GM23248 (cell line): Measurements from ENCODE around the gene PLEKHG4.

ENCODE experiments used
- EZH2 ChIP-seq: fragments of 200-600 bp; sonication (generic); IDR thresholded peaks from 2 replicates; pipeline ENCODE4 v1.6.1; 2018; ENCODE audit warnings: antibody characterized with exemption, mild to moderate bottlenecking; ENCODE audit not compliant: insufficient read depth, poor library complexity, severe bottlenecking
- EZH2phosphoT487 ChIP-seq: fragments of 200-600 bp; sonication (generic); IDR thresholded peaks from 2 replicates; pipeline ENCODE4 v1.6.1; 2018; ENCODE audit warnings: antibody characterized with exemption, moderate library complexity, mild to moderate bottlenecking, low read depth; ENCODE audit not compliant: insufficient read depth

DNA sequence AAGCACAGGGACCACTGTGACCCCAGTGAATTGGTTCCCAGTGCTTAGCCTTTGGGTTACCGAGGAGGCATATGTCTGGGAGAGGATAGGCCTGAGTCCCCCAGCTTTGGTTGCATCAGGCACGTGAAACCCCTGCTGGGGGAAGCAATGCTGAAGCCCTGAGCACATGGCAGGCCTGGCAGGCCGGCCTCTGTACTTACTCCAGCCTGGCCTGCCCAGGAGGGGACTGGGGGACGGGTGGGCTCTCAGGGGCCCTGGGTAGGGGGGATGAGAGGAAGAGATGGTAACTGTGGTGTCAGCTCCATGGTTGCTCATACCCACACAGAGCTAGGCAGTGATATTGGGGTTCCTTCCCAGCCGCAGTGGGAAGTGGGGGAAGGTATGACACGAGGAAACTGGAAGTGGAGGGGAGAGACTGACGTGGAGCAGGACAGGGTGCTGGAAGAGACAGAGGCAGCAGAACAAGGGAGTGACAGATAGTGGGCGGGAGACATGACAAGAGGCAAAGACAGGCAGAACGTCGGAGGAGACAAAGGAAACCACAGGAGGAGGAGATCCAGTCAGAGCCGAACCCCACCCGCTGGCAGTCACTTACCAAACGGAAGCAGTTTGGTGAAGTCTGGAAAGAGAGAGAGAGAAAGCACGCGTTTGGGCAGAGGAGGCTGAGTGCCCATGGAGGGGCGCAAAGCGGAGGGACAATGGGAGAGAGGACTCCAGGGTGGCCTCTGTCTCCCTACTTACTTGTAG, 43.3 kb upstream of the PLEKHG4 start:
- TF ChIP-seq EZH2phosphoT487: no peak
- no peak for TF ChIP-seq EZH2
